Vein endothelial cell (primary cell): ENCODE results near the gene UBAP2. TPM values are rescaled to one million over a fixed set of nuclear protein-coding genes. Genes with fewer than 3 reads are reported as not detected.

ENCODE experiments used
- small RNA-seq: library from RNA; depleted of rRNA; stranded (forward); fragments of <200 nt; gene quantifications from one replicate; pipeline ENCODE3, GENCODE V24; 2012
- total RNA-seq: library from RNA; depleted of rRNA; stranded (reverse); fragments of >200 nt; gene quantifications from 2 replicates; pipeline ENCODE4 v1.2.3, GENCODE V29; 2012

UBAP2 gene, protein sequence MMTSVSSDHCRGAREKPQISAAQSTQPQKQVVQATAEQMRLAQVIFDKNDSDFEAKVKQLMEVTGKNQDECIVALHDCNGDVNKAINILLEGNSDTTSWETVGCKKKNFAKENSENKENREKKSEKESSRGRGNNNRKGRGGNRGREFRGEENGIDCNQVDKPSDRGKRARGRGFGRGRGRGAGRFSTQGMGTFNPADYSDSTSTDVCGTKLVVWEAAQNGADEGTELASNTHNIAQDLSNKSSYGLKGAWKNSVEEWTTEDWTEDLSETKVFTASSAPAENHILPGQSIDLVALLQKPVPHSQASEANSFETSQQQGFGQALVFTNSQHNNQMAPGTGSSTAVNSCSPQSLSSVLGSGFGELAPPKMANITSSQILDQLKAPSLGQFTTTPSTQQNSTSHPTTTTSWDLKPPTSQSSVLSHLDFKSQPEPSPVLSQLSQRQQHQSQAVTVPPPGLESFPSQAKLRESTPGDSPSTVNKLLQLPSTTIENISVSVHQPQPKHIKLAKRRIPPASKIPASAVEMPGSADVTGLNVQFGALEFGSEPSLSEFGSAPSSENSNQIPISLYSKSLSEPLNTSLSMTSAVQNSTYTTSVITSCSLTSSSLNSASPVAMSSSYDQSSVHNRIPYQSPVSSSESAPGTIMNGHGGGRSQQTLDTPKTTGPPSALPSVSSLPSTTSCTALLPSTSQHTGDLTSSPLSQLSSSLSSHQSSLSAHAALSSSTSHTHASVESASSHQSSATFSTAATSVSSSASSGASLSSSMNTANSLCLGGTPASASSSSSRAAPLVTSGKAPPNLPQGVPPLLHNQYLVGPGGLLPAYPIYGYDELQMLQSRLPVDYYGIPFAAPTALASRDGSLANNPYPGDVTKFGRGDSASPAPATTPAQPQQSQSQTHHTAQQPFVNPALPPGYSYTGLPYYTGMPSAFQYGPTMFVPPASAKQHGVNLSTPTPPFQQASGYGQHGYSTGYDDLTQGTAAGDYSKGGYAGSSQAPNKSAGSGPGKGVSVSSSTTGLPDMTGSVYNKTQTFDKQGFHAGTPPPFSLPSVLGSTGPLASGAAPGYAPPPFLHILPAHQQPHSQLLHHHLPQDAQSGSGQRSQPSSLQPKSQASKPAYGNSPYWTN
- 30.1 and 38.0 TPM in 2 replicates for total RNA-seq

DNA sequence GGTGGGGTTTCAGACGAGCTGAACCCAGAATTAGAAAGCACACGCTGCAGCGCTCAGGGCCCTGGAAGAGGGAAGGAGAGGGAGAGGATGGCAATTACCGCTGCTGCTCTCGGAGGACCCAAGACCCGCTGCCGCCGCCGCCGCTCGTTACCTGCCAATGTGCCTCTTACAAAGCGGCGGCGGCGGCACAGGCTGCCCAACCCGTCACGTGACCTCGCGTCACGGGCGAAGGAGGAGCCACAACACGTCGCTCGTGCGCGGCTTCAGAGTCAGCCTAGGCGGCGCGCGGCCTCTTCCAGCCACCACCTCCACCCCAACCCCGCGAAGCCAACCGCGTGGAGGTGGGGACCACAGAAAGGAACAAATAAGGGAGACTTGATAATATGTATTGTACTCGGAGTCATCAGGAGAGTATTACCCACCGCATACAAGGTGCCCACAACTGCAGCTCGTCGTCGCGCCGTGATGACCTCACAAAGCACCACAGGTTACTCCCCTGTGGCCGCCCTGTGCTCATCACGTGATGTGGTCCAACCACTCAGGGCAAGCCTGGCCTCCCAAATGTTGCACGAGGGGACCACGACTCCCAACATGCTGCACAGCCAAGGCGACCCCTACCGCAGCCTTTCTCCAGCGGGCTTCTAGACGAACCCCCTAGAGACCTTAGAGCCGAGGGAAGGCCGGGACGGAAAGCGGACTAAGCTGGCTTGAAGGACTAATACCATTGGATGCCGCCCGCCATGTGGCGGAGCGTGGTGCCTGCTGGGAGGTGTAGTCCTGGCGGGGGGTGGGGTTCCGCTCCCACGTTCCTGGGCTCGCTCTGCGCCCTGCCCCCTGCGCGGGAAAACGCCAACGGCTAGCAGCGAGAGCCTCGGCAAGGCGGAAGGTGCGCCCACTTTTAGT is at the start of gene UBAP2:
Gene UBAP2 (minus strand): TSS at position 161 of the 903 bp plus-strand sequence. CDS start 31,739 bp downstream, outside the sequence.

Small RNAs within 50 kb of the gene (small RNA-seq; reads per million reads assigned to genes)
- 0.21 reads per million for gene RN7SKP114
- 30.7 reads per million, percentile 98 among the genes with 10 or more reads in this experiment for gene SNORD121A
- gene SNORD121B, result not detected

Other genes with a start within 250 kb of the UBAP2 start
- 33.6 and 35.9 TPM in 2 replicates for gene UBE2R2, start 231.7 kb downstream of the UBAP2 start, total RNA-seq
- 28.4 and 33.1 TPM in 2 replicates for gene DCAF12, start 77.8 kb upstream of the UBAP2 start, total RNA-seq
- gene UBAP1, start 130.2 kb upstream of the UBAP2 start, total RNA-seq, result 40.5 and 41.2 TPM in 2 replicates